GM12872 (cell line): Measurements from ENCODE around the gene FAT4.

Source experiments
- CTCF ChIP-seq: IDR thresholded peaks from 3 replicates; pipeline ENCODE4 v1.5.1; 2011; ENCODE audit warnings: low read depth, mild to moderate bottlenecking, low read length, moderate library complexity; ENCODE audit not compliant: insufficient read depth

Gene FAT4

DNA sequence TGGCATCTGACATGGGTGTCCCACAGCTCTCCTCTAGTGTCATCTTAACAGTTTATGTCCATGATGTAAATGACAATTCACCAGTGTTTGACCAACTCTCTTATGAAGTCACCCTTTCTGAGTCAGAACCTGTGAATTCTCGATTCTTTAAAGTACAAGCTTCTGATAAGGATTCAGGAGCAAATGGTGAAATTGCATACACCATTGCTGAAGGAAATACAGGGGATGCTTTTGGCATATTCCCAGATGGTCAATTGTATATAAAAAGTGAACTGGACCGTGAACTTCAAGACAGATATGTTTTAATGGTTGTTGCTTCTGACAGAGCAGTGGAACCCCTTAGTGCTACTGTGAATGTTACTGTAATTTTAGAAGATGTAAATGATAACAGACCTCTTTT is 4.6 kb downstream of the FAT4 start:
- TF ChIP-seq CTCF = no peak

- TF ChIP-seq CTCF = no peak
Observed at GRCh38 chr4:125321709-125322365, 7.1 kb downstream of the FAT4 start.

- no peak for TF ChIP-seq CTCF
Observed at GRCh38 chr4:125322366-125322730, 7.6 kb downstream of the FAT4 start.

DNA sequence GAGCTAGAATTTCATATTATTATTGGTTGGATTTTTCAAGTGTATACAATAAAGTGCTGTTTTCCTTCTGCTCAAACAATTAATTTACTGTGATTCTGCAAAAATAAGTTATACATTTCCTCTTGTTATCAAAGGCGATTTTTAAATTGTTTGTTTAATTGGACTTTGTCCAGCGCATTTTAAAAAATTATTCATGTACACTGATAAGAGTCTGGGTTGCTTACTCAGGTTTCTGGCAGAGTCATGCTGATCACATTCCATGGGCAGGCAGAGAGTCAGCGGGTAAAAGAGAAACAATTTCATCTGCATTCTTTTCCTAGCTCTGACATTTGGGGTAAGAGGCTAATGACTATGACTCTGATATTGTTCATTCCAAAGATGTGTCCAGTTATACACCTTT is 8.9 kb downstream of the FAT4 start:
- no peak for TF ChIP-seq CTCF

DNA sequence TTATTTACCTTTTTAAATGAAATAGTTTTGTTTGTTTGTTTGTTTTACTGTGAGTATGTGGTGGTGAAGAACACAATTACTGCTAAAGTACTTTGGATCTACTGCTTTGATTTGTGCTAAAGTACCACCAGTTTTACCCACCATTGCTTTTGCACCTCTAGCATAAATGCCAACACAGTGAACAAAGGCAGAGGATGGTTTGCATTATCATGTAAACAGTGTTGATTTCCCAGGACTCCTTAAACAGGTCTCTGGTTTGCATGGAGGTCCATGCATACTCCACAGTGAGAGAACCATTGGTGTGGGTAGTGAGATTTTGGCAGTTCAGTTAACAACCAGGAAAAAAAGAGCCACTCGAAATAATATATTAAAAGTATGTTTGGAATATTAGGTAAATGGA is 11.0 kb downstream of the FAT4 start:
- no peak for TF ChIP-seq CTCF

GRCh38 chr4:125331116-125331515 is 16.4 kb downstream of the FAT4 start:
- TF ChIP-seq CTCF = no peak

GRCh38 chr4:125334926-125335325 is 20.2 kb downstream of the FAT4 start:
- TF ChIP-seq CTCF = no peak
